Activated CD8-positive, alpha-beta memory T cell treated with anti-CD3 and anti-CD28 coated beads for 4 hours (primary cell): ENCODE results near the gene RAPGEF5.

ENCODE experiments used
- DNase-seq, 2 donors: peaks; one replicate each; pipeline ENCODE4 v3.0.0-alpha.2; 2020; ENCODE audit warnings: low read depth in 2 of 2

The RAPGEF5 gene

GRCh38 chr7:22151901-22152300 is 205.1 kb downstream of the RAPGEF5 start:
- DNase-seq: no peak

DNA sequence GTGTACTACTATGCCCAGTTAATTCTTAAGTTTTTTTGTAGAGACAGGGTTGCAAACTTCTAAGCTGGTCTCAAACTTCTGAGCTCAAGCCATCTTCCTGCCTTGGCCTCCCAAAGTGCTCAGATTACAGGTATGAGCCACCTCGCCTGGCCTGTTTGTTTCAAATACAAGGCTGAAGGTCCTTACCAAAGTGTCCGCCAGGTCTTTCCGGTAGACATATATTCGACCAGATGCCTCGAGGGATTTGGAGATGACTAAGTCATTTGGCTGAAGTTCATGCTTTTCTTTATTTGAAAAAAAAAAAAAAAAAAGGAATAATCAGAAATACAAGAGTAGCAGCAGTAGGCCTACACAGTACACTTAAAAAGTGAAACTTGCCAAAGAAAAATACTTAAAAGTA is 206.7 kb downstream of the RAPGEF5 start:
- DNase-seq: no peak

DNA sequence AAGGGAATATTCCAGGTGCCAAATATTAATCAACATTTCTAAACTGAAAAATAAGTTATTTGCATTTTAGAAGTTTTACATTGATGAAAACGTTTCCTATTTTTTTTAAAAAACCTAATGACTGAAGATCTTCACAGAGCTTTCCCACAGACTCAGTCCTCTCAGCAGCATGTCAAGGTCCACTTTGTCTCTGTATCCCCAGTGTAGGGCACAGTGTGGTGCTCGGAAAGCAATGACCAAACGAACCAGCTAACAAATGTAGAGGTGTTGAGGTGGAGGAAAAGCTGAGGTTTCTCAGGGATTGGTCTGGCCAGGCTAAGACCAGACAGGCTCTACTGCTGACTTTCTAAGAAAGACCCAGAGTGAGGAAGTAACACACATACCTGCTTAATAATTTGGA is 209.1 kb downstream of the RAPGEF5 start:
- no peak for DNase-seq

DNA sequence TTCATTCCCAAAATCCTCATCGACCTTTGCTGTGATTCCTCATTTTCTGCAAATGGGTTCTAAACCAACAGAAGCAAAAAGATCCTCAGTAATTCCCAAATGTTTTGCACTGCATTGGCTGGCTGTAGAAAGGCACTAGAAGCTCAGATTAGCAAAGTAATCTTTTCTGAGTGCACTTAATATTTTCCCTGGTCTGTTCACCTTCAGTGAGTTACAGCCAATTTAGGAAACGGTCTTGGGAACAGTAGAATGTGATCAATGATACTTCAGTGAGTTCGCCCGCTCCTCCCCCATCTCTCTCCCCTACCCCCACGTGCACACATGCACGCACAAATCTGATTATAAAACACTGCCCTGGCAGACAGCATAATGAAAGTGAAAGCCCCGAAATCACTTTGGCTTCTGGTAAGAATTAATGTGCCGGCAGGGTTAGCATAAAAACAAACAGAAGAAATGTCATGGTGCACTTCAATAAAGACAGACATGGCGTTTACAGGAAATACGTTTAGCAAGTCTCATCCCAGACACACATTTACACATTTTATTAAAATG is 209.9 kb downstream of the RAPGEF5 start:
- no peak for DNase-seq

DNA sequence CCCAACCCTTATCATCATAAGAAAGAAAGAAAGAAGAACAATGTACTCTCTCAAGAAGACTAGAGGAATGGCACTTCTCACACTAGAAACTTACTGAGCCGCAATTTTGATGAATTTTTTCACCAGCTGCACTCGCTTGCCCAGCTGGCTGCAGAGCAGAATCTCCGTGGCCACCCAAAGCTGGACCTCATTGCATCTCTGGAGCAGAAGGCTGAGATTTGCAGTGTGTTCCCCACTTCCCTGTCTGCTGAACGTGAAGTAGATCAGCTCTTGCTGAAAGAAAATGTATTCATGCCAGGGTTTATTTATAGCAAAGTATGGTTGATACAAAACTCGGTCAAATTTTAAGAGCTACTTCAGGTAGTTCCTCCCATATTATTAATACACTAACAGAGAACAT is 212.0 kb downstream of the RAPGEF5 start:
- no peak for DNase-seq

DNA sequence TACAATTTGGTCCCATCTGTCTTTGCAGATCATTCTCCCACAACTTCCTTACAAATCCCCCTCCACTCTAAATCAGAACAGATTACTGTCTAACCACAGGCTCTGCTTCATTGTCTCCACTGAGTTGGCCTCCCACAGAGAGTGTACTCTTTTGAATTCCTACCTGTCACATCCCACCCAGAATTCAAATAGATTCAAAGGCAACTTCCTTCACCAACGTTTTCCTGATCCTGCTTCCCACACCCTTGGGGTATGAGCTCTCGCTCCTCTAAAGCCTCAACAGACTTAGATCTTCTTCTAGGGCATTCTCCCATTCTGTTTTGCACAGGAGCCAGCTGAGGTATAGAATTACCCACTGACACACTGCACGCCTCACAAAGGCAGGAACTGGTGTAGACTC is 213.5 kb downstream of the RAPGEF5 start:
- DNase-seq: no peak

DNA sequence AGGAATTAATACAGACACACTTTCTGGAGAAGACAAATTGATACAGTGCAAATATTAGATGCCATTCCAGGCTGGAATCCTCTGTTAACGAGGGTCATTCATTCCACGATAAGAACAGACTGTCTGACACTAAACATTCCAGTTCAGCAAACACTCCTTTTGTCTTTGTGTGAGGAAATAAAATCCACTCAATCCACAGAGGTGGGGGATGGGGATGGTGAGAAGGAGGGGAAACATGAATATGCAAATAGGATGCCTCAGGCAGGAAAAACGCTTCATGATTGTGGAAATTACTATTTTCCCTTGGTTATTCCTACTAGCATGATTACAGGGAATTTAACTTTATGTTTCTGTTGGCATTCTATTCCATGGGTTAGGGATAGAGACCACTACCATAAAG is 214.4 kb downstream of the RAPGEF5 start:
- DNase-seq: no peak

DNA sequence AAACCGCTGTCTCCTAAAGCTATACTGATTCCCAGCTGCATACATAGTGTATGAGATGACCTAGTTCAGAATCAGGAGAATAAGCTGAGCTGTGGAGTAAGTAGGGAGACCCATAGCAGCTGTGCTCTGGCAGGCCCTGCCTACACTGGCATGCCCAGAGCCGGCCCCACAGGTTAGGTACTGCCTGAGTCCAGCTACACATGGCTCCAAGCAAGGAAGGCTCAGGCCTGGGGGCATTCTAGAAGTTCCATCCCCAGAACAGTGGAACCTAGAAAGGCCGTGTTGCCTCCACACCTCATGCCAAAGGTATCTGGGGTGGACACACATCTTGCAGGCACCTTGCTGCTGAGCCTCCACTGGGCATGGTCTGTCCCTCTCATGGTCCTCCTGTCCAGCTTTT is 215.6 kb downstream of the RAPGEF5 start:
- no peak for DNase-seq

DNA sequence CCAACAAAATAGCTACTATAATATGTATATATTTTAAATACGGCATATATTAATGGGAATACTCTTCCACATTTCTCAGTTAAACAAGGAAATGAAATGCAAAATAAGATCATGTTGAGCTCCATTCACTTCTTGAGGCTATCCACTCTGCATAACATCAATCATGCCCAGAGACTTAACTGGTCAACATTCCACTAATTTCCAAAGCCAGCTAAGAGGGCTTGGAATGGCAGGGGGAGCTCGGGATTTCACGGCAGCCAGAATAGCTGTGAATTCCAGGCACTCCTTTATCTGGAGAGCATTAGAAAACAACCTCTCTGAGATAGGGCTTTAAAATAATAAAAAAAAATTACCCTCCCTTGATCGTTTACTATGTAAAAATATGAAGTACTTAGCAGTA is 216.4 kb downstream of the RAPGEF5 start:
- no peak for DNase-seq

- no peak for DNase-seq
Observed at GRCh38 chr7:22138886-22139285, 218.1 kb downstream of the RAPGEF5 start.

- no peak for DNase-seq
Observed at GRCh38 chr7:22138106-22138505, 218.8 kb downstream of the RAPGEF5 start.

DNA sequence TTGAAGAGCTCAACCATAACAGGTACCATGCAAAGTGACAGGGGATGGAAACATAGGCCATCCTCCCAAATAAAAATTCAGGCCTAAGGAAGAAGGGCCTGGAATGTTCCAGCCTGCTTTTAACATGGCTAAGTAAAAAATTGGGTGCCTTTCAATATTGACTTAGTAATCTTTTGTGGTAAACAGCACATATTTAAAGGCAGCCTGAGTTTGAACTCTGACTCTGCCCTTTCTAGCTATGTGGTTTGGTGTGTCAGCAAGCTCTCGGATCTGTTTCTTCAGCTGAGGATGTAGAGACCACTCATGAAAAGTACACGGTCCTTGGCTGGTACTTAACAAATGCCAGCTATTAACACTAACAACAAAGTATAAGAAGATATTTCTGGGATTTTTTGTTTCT is 219.5 kb downstream of the RAPGEF5 start:
- DNase-seq: no peak

DNA sequence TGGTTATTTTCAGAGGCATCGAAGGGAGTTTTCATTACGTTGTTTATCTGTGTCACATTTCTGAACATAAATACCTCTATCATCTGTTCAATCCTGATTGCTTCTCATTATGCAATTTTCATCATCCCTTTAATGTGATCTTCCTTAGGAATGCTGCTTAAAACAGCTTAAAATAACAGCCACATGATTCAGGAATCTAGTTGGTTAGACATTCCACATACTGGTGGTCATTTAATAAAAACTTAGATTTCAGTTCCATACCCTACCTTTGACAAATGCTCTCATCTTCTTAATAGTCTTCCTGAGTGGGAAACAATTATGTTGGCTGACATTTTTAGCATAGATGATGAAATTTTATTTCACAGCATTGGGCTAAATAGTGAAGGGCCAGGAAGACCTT is 219.9 kb downstream of the RAPGEF5 start:
- no peak for DNase-seq

GRCh38 chr7:22129819-22130580 is 227.0 kb downstream of the RAPGEF5 start:
- DNase-seq: no peak

- DNase-seq: no peak
Observed at GRCh38 chr7:22129166-22129565, 227.8 kb downstream of the RAPGEF5 start.

DNA sequence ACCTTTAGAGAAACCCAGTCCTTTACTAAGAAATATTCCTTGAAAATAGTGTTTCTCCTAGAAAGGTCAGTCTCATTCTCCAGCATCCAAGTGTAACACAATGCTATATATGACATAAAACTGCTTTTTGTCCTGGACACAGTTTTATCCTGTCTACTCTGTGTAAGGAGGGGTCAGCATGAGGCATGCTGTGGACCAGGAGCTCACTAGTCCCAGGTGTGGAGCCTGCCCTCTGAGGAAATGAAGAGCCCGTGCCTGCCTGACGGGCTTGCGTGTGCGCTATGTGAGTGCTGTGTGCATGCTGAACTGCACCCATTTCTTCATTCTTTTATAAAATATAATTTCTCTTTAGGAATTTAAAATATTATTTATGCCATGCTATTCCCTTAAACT is 228.4 kb downstream of the RAPGEF5 start:
- no peak for DNase-seq

DNA sequence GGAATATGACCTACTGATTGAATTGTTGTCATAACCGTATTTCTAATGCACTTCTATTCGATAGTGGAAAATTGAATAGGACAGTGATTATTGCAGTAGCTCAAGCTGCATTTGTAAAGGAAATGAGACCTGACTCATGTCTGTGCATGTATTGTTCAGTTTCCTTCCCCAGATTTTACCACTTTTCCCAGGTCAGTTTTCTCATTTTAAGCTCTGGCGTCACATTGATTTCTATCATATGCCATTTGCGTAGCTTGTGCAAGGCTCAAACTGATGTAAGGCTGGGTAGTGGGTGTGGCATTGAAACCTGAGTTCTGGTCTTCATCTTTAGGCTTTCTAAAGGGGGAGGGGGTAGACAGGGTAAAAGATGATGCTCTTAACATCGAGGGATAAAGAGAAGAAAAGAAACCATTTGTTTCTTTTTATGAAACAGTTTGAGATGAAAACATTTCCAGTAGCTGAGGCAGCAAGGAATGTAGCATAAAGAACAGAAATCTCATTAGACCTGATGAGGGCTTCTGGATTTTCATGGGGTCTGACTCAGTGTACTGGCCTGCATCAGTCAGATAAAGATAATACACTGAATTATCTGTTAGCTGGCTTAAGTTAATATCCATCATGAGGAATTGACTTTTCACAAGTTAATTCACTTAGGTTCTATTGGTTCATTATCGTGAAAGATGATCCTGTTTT is 229.0 kb downstream of the RAPGEF5 start:
- no peak for DNase-seq

- no peak for DNase-seq
Observed at GRCh38 chr7:22125436-22125835, 231.5 kb downstream of the RAPGEF5 start.

DNA sequence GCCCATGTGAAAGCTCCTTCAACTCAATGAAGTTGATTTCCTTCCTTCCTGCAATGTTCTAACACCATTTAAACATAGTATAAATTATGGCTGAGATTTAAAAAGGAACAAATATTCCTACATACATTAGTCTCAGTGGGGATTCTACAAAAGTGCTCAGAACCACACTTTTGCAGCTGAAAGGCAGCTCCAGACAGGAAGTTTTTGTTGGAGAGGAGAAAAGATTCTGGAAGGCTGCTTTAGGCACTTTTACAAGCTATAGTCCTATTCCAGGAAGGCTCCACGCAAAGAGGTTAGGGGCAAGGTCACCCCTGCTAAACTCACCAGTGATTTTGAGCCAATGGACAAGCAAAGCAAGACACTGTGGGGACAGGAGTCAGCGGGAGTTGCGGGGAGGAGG is 232.0 kb downstream of the RAPGEF5 start:
- no peak for DNase-seq

DNA sequence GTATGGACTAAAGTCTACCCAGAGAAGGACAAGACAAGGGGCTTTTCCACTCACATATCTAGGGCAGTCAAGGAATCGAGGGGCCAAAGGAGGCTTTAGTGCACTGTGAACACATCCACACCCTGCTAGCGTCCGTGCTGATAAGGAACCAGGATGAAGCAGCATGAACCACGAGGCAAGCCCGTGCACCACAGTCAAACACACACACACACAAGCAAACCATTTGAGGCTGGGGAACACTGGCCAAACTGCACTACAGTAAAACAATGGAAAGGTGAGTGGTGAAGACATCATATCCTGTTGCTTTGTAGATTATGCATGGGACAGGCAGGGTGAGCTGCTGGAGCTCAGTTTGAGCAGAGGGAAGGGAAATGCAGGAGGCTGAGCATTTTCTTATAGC is 233.8 kb downstream of the RAPGEF5 start:
- DNase-seq: no peak

DNA sequence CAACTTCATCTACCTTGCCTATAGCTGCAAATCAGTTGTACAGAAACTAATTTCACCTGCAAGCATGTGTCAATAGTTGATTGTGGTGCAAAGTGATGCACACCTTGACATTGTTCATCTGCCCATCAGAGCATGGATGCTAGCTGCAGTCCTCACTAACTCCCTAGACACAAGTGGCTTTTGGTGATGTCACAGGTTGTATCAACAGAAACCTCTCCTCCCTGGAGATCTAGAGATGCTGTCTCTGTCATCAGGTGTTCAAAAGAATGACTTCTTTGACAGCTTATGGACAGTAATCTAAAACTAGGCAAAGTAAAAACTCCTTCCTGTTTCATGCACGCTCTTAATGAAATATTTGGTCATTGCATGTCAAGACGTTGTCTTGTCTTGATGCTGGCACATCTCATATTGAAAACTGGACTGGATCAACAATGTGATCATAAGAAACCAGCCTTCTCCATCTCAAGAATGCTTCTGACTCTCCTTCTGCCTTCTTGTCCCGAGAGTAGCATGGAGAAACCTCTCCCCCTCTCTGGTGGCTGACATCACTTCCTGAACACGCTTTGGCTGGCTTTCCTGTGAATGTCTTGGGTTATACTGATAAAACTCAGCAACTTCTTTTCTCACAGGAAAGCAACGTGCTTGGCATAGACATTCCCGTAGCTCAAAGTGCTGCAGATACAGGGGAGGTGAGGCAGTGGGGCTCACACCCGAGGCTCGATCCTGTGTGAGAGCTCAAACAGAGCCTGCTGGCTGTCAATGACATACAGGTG is 235.1 kb downstream of the RAPGEF5 start:
- DNase-seq: no peak

DNA sequence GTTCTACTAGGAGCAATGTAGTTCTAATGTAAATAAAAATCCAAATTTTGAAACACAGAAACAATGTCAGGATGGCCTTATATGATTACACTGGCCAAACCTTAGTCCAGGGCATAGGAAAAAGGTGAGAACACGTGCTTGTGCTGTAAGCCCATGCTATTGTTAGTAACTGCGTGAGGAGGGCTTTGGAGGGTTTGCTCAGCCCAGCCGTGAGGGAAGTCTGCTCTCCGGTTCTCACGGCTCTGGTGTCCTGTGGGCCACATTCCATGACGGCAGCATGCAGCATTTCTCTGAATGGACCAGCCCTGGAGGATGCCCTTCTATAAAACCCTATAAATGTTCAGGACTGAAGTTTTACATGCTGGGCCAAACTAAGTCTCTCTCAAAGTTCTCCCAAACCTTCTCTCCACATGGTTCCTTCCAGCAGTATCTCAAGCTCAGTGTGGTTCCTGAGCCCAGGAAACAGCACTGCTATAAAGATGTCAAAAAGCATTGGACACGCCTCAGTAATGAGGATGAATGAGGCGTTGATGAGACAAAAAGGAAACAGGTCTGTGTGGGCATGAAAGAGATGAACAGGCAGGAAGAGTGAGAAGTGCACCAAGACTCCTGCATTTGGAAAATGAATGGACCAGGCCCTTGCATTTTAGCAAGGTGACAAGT is 236.4 kb downstream of the RAPGEF5 start:
- DNase-seq: no peak
